ENCODE measurements around the gene PYY.
A peak's percentile ranks its signal among the peaks of the same experiment; 100 is the strongest.

PYY gene

DNA sequence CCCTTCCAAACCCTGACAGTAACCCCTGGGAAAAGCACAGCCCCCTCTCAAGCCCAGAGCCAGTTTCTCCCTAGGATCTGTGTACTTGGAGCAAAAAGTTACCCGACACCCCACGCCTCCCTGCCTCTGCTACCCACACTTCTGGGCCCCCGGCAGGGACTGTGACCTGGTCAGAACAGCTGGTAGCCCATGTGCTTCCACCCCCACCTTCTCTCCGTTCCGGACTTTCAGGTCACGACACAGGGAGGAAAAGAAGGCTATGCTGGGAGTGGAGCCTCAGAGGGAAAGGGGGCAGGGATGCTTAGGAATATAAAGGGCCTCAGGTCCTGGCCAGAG lies 17.8 kb downstream of the PYY start:
- no peak overlapping the region for H2BK12ac ChIP-seq (ENCODE audit: low read length in 2 of 2)
- H3K27me3 ChIP-seq (ENCODE audit: control insufficient read depth in 1 of 2, insufficient read depth in 1 of 2, low read length in 2 of 2), result peaks cover 14 to 26% of the 10 kb centered on the region in 2 experiments
- DNase-seq, result no peak
- no peak overlapping the region for H4K91ac ChIP-seq (ENCODE audit: low read length)
- 64% methylated on average over 3 of the region's 6 CpGs for WGBS
- H3K23ac ChIP-seq (ENCODE audit: low read length in 2 of 2), result no peak overlapping the region
- H3K79me1 ChIP-seq (replicated peaks; ENCODE audit: low read length, poor library complexity, severe bottlenecking), result no peaks in the 10 kb centered on the region
- H3K9me3 ChIP-seq (ENCODE audit: control insufficient read depth, low read length), result no peaks in the 10 kb centered on the region
- no peak overlapping the region for H2AFZ ChIP-seq (ENCODE audit: low read depth, low read length)
- H2BK5ac ChIP-seq (ENCODE audit: low read depth, low read length, poor library complexity, severe bottlenecking), result no peak overlapping the region
- H3K4me2 ChIP-seq (ENCODE audit: low read length, poor library complexity, severe bottlenecking), result no peak overlapping the region
- H3K27ac ChIP-seq (ENCODE audit: low read length, poor library complexity, severe bottlenecking), result no peak overlapping the region
- no peak overlapping the region for H3K4ac ChIP-seq (ENCODE audit: low read depth in 1 of 2, low read length in 2 of 2)
- H2BK120ac ChIP-seq (ENCODE audit: low read depth, low read length), result no peak overlapping the region
- H3K14ac ChIP-seq (ENCODE audit: low read length in 2 of 2), result no peak overlapping the region
- H3K18ac ChIP-seq (ENCODE audit: low read depth in 1 of 2, low read length in 2 of 2), result no peak overlapping the region
- H3K4me1 ChIP-seq (ENCODE audit: control insufficient read depth, insufficient read depth, low read depth, low read length), result peaks cover 19% of the 10 kb centered on the region
- H3K36me3 ChIP-seq (ENCODE audit: control insufficient read depth in 1 of 2, insufficient read depth in 2 of 2, low read depth in 1 of 2, low read length in 2 of 2), result no peaks in the 10 kb centered on the region
- no peak overlapping the region for H2AK5ac ChIP-seq (ENCODE audit: low read length, severe bottlenecking)
- H3K9ac ChIP-seq (ENCODE audit: low read length), result no peak overlapping the region
- H3K4me3 ChIP-seq (ENCODE audit: insufficient read depth in 1 of 2, low read depth in 1 of 2, low read length in 2 of 2), result no peak overlapping the region
- H4K8ac ChIP-seq (ENCODE audit: low read length), result no peak overlapping the region
- no peak overlapping the region for H2BK15ac ChIP-seq (ENCODE audit: low read depth, poor library complexity, severe bottlenecking)

DNA sequence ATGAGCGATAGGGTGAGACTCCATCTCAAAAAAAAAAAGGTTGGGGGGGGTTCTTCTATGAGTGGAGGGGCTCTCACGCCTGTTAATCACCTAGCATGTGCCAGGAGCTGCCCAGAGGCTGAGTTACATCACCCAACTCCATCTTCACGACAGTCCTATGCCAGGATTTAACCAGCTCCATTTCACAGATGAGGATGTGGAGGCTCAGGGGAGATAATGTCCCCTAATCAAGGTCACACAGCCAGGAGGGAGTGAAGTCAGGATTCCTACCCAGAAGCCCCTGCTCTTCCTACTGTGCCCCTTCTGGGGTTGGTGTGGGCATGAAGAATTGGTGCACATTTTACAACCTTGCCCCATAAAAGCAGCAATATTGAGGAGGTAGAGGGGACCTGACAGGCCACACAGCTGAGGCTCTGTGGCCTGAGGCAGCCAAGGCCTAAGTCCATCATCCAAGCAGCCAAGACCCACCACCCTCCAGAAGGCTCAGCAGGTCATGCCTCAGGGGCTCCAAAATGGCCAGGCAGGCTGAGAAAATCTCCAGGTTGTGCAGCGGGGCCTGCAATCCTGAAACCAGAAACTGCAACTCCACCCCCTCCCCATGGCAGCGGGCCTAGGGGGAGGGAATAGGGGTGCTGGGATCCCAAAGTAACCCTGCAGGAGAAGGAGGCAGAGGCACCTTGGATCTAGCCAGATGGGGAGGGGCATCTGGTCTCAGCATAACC lies 18.4 kb downstream of the PYY start:
- H2AFZ ChIP-seq (ENCODE audit: low read depth, low read length), result no peak overlapping the region
- no peak for DNase-seq
- no peak overlapping the region for H2AK5ac ChIP-seq (ENCODE audit: low read length, severe bottlenecking)
- H3K79me1 ChIP-seq (replicated peaks; ENCODE audit: low read length, poor library complexity, severe bottlenecking), result no peaks in the 10 kb centered on the region
- no peak overlapping the region for H3K4me2 ChIP-seq (ENCODE audit: low read length, poor library complexity, severe bottlenecking)
- H3K36me3 ChIP-seq (ENCODE audit: control insufficient read depth in 1 of 2, insufficient read depth in 2 of 2, low read depth in 1 of 2, low read length in 2 of 2), result no peaks in the 10 kb centered on the region
- no peak overlapping the region for H3K4me3 ChIP-seq (ENCODE audit: insufficient read depth in 1 of 2, low read depth in 1 of 2, low read length in 2 of 2)
- H3K14ac ChIP-seq (ENCODE audit: low read length in 2 of 2), result no peak overlapping the region
- H3K18ac ChIP-seq (ENCODE audit: low read depth in 1 of 2, low read length in 2 of 2), result no peak overlapping the region
- no peak overlapping the region for H2BK5ac ChIP-seq (ENCODE audit: low read depth, low read length, poor library complexity, severe bottlenecking)
- H3K9me3 ChIP-seq (ENCODE audit: control insufficient read depth, low read length), result no peaks in the 10 kb centered on the region
- no peak overlapping the region for H4K91ac ChIP-seq (ENCODE audit: low read length)
- H4K8ac ChIP-seq (ENCODE audit: low read length), result no peak overlapping the region
- H3K4ac ChIP-seq (ENCODE audit: low read depth in 1 of 2, low read length in 2 of 2), result no peak overlapping the region
- 83% methylated on average over 1 of the region's 5 CpGs for WGBS
- H2BK15ac ChIP-seq (ENCODE audit: low read depth, poor library complexity, severe bottlenecking), result no peak overlapping the region
- no peak overlapping the region for H2BK12ac ChIP-seq (ENCODE audit: low read length in 2 of 2)
- H3K9ac ChIP-seq (ENCODE audit: low read length), result no peak overlapping the region
- peaks cover 20% of the 10 kb centered on the region for H3K4me1 ChIP-seq (ENCODE audit: control insufficient read depth, insufficient read depth, low read depth, low read length)
- no peak overlapping the region for H2BK120ac ChIP-seq (ENCODE audit: low read depth, low read length)
- H3K23ac ChIP-seq (ENCODE audit: low read length in 2 of 2), result no peak overlapping the region
- H3K27me3 ChIP-seq (ENCODE audit: control insufficient read depth in 1 of 2, insufficient read depth in 1 of 2, low read length in 2 of 2), result peaks cover 14 to 25% of the 10 kb centered on the region in 2 experiments
- H3K27ac ChIP-seq (ENCODE audit: low read length, poor library complexity, severe bottlenecking), result no peak overlapping the region

DNA sequence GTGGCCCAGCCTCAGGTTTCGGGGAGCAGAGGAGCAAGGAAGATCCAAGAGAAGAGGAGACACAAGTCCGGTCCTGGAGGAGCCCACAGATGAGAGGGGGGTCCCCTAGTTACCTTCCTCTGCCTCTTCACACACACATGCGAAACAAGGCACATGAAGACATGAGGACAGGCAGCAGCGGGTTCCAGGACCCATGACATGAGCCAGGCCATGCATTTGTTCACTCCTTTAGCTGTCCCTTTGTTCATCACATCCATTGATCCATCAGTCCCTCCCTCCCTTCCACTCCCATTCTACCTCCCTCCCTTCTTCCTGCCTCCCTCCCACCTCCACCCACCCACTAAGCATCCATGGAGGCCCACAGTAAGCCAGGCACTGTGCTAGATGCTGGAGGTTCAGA lies 20.8 kb downstream of the PYY start:
- no peak overlapping the region for H3K14ac ChIP-seq (ENCODE audit: low read length in 2 of 2)
- H3K4me3 ChIP-seq (ENCODE audit: insufficient read depth in 1 of 2, low read depth in 1 of 2, low read length in 2 of 2), result peak overlapping the region in 1 of 2 experiments; percentile 6
- no peak overlapping the region for H3K4ac ChIP-seq (ENCODE audit: low read depth in 1 of 2, low read length in 2 of 2)
- no peak overlapping the region for H2AK5ac ChIP-seq (ENCODE audit: low read length, severe bottlenecking)
- H3K36me3 ChIP-seq (ENCODE audit: control insufficient read depth in 1 of 2, insufficient read depth in 2 of 2, low read depth in 1 of 2, low read length in 2 of 2), result no peaks in the 10 kb centered on the region
- no peak overlapping the region for H3K27ac ChIP-seq (ENCODE audit: low read length, poor library complexity, severe bottlenecking)
- no peak overlapping the region for H4K8ac ChIP-seq (ENCODE audit: low read length)
- no peaks in the 10 kb centered on the region for H3K79me1 ChIP-seq (replicated peaks; ENCODE audit: low read length, poor library complexity, severe bottlenecking)
- peaks cover 13 to 19% of the 10 kb centered on the region in 2 experiments for H3K27me3 ChIP-seq (ENCODE audit: control insufficient read depth in 1 of 2, insufficient read depth in 1 of 2, low read length in 2 of 2)
- no peak overlapping the region for H2BK120ac ChIP-seq (ENCODE audit: low read depth, low read length)
- H2BK12ac ChIP-seq (ENCODE audit: low read length in 2 of 2), result no peak overlapping the region
- no peak overlapping the region for H2BK15ac ChIP-seq (ENCODE audit: low read depth, poor library complexity, severe bottlenecking)
- WGBS, result 86% methylated on average over 4 of the region's 4 CpGs
- H2AFZ ChIP-seq (ENCODE audit: low read depth, low read length), result no peak overlapping the region
- no peaks in the 10 kb centered on the region for H3K9me3 ChIP-seq (ENCODE audit: control insufficient read depth, low read length)
- no peak overlapping the region for H3K4me2 ChIP-seq (ENCODE audit: low read length, poor library complexity, severe bottlenecking)
- no peak for DNase-seq
- H3K9ac ChIP-seq (ENCODE audit: low read length), result no peak overlapping the region
- no peak overlapping the region for H4K91ac ChIP-seq (ENCODE audit: low read length)
- peaks cover 17% of the 10 kb centered on the region for H3K4me1 ChIP-seq (ENCODE audit: control insufficient read depth, insufficient read depth, low read depth, low read length)
- no peak overlapping the region for H3K18ac ChIP-seq (ENCODE audit: low read depth in 1 of 2, low read length in 2 of 2)
- no peak overlapping the region for H3K23ac ChIP-seq (ENCODE audit: low read length in 2 of 2)
- H2BK5ac ChIP-seq (ENCODE audit: low read depth, low read length, poor library complexity, severe bottlenecking), result no peak overlapping the region

DNA sequence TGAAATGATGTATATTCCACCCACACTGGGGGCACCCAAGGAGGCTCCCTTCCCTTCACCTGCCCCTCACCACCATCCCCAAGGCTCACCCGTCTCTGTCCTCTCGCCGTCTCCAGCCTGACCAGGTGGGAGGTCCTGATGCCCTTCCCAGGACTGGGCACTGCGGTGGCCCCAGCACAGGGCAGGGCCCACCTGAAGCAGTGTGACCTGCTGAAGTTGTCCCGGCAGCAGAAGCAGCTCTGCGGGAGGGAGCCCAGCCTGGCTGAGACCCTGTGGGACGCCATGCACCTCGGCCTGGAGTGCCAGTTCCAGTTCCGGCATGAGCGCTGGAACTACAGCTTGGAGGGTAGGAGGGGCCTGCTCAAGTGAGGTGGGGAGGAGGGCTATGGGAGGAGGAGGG lies 21.4 kb downstream of the PYY start:
- 93% methylated on average over 10 of the region's 10 CpGs for WGBS
- Histone ChIP-seq H3K36me3 (ENCODE audit: control insufficient read depth in 1 of 2, insufficient read depth in 2 of 2, low read depth in 1 of 2, low read length in 2 of 2) (no peaks in the 10 kb centered on the region), H2BK120ac (ENCODE audit: low read depth, low read length) (no peak overlapping the region)

More for the DNA sequence above, 21.4 kb downstream of the PYY start:
- Histone ChIP-seq H4K91ac (ENCODE audit: low read length) (no peak overlapping the region), H2BK5ac (ENCODE audit: low read depth, low read length, poor library complexity, severe bottlenecking) (no peak overlapping the region), H3K4me2 (ENCODE audit: low read length, poor library complexity, severe bottlenecking) (no peak overlapping the region), H3K79me1 (replicated peaks; ENCODE audit: low read length, poor library complexity, severe bottlenecking) (no peaks in the 10 kb centered on the region), H2BK15ac (ENCODE audit: low read depth, poor library complexity, severe bottlenecking) (no peak overlapping the region), H3K4me1 (ENCODE audit: control insufficient read depth, insufficient read depth, low read depth, low read length) (peaks cover 18% of the 10 kb centered on the region), H3K9ac (ENCODE audit: low read length) (no peak overlapping the region), H3K18ac (ENCODE audit: low read depth in 1 of 2, low read length in 2 of 2) (no peak overlapping the region), H3K9me3 (ENCODE audit: control insufficient read depth, low read length) (no peaks in the 10 kb centered on the region), H2AFZ (ENCODE audit: low read depth, low read length) (no peak overlapping the region), H3K27me3 (ENCODE audit: control insufficient read depth in 1 of 2, insufficient read depth in 1 of 2, low read length in 2 of 2) (peaks cover 18 to 24% of the 10 kb centered on the region in 2 experiments), H4K8ac (ENCODE audit: low read length) (no peak overlapping the region), H3K14ac (ENCODE audit: low read length in 2 of 2) (no peak overlapping the region), H3K27ac (ENCODE audit: low read length, poor library complexity, severe bottlenecking) (no peak overlapping the region), H3K4ac (ENCODE audit: low read depth in 1 of 2, low read length in 2 of 2) (no peak overlapping the region), H3K23ac (ENCODE audit: low read length in 2 of 2) (no peak overlapping the region), H2BK12ac (ENCODE audit: low read length in 2 of 2) (no peak overlapping the region), H2AK5ac (ENCODE audit: low read length, severe bottlenecking) (no peak overlapping the region), H3K4me3 (ENCODE audit: insufficient read depth in 1 of 2, low read depth in 1 of 2, low read length in 2 of 2) (no peak overlapping the region)
- no peak for DNase-seq
